B cell (primary cell): ENCODE results near the gene PYROXD2. TPM values are rescaled to one million over a fixed set of nuclear protein-coding genes. Genes with fewer than 3 reads are reported as not detected.

Experiments used
- ATAC-seq: fragments of 200-7000 bp; cut with Tn5 transposase; one replicate; pipeline ENCODE4 v1.10.0; 2021; ENCODE audit warnings: low read depth, mild to moderate bottlenecking, moderate number of reproducible peaks, moderate library complexity
- CTCF ChIA-PET: fragments of 350-600 bp; sonication (Branson Sonifier 250); formaldehyde crosslinking; loops from one replicate; lab custom pipeline; 2021; ENCODE audit warnings: antibody characterized with exemption, inconsistent platforms; lab: Charles Lee
- POLR2A ChIA-PET: fragments of 350-600 bp; sonication (Branson Sonifier 250); formaldehyde crosslinking; loops from one replicate; lab custom pipeline; 2021; ENCODE audit warnings: antibody characterized with exemption; lab: Charles Lee
- DNase-seq: peaks from one replicate; pipeline ENCODE4 v3.0.0; 2013
- H2AFZ ChIP-seq: 2 replicates; pipeline ENCODE4 v1.6.1; 2012; ENCODE audit warnings: mild to moderate bottlenecking, low read depth, low read length; ENCODE audit not compliant: insufficient read depth, poor library complexity, severe bottlenecking
- H3K27ac ChIP-seq, 2 donors: 1 replicate in 1 of 2; 2 replicates in 1 of 2; pipeline ENCODE4 v1.5.1; 2012 to 2013; ENCODE audit warnings: low read length in 2 of 2, mild to moderate bottlenecking in 2 of 2, moderate library complexity in 1 of 2
- H3K27me3 ChIP-seq, 4 experiments: fragments of 200-600 bp in 1 of 4; sonication (generic) in 1 of 4; replicated peaks in 1 of 4; 1 replicate in 2 of 4; 2 replicates in 2 of 4; pipeline versions ENCODE4 v1.6.1 to v1.7.0; 2013 to 2016; ENCODE audit warnings: low read length in 3 of 4, mild to moderate bottlenecking in 2 of 4, mixed read lengths in 1 of 4, moderate library complexity in 1 of 4; ENCODE audit not compliant: insufficient read depth in 4 of 4, control insufficient read depth in 3 of 4; ENCODE audit errors: control extremely low read depth in 1 of 4
- H3K36me3 ChIP-seq, 2 experiments: replicated peaks in 1 of 2; 1 replicate in 1 of 2; 2 replicates in 1 of 2; pipeline versions ENCODE4 v1.6.1 to v1.7.1; 2013; ENCODE audit warnings: low read length in 1 of 2; ENCODE audit not compliant: insufficient read depth in 2 of 2, control insufficient read depth in 1 of 2; ENCODE audit errors: control extremely low read depth in 1 of 2, extremely low read depth in 1 of 2
- H3K4me1 ChIP-seq, 2 donors: fragments of 200-600 bp in 1 of 2; sonication (generic) in 1 of 2; 1 replicate in 1 of 2; 2 replicates in 1 of 2; pipeline versions ENCODE4 v1.5.1 to v1.6.1; 2013 to 2017; ENCODE audit warnings: low read length in 2 of 2; ENCODE audit not compliant: control insufficient read depth in 2 of 2, insufficient read depth in 2 of 2
- H3K4me2 ChIP-seq: replicated peaks from 2 replicates; pipeline ENCODE3; 2012; ENCODE audit warnings: mild to moderate bottlenecking, low read depth, low read length; ENCODE audit not compliant: poor library complexity, severe bottlenecking
- H3K4me3 ChIP-seq, 5 experiments: fragments of 200-600 bp in 1 of 5; sonication (generic) in 1 of 5; 1 replicate in 3 of 5; 2 replicates in 2 of 5; pipeline versions ENCODE4 v1.5.1 to v1.7.0; 2011 to 2016; ENCODE audit warnings: low read length in 4 of 5, mild to moderate bottlenecking in 4 of 5, low read depth in 2 of 5, control low read depth in 1 of 5, moderate library complexity in 1 of 5; ENCODE audit not compliant: insufficient read depth in 1 of 5; ENCODE audit errors: control extremely low read depth in 1 of 5, extremely low read depth in 1 of 5
- H3K79me2 ChIP-seq: fragments of 200-600 bp; sonication (generic); one replicate; pipeline ENCODE4 v1.6.0; 2016; ENCODE audit warnings: low read length; ENCODE audit not compliant: control insufficient read depth, insufficient read depth
- H3K9ac ChIP-seq: fragments of 200-600 bp; sonication (generic); 2 replicates; pipeline ENCODE4 v1.6.1; 2017; ENCODE audit warnings: mild to moderate bottlenecking, low read length, moderate library complexity
- H3K9me3 ChIP-seq, 3 donors: one replicate each; pipeline versions ENCODE4 v1.6.1 to v1.7.1; 2013; ENCODE audit warnings: low read length in 2 of 3; ENCODE audit not compliant: control insufficient read depth in 2 of 3, insufficient read depth in 1 of 3; ENCODE audit errors: control extremely low read depth in 1 of 3
- H4K20me1 ChIP-seq: 2 replicates; pipeline ENCODE4 v1.6.0; 2012; ENCODE audit warnings: mild to moderate bottlenecking, low read length; ENCODE audit not compliant: insufficient read depth, control insufficient read depth, poor library complexity, severe bottlenecking
- H3K27ac Mint-ChIP-seq: one replicate; pipeline ENCODE4 v1.8.0; 2021; ENCODE audit warnings: mixed read lengths
- H3K27me3 Mint-ChIP-seq: one replicate; pipeline ENCODE4 v1.8.0; 2021; ENCODE audit warnings: mixed read lengths
- H3K4me1 Mint-ChIP-seq: one replicate; pipeline ENCODE4 v1.8.0; 2021; ENCODE audit warnings: mixed read lengths
- H3K4me3 Mint-ChIP-seq: one replicate; pipeline ENCODE4 v1.8.0; 2021; ENCODE audit warnings: mixed read lengths
- H3K9me3 Mint-ChIP-seq: one replicate; pipeline ENCODE4 v1.8.0; 2022; ENCODE audit warnings: mixed read lengths; ENCODE audit not compliant: insufficient read depth
- CTCF ChIP-seq: fragments of 200-600 bp; IDR thresholded peaks from one replicate; pipeline ENCODE4 v1.8.0; 2022; ENCODE audit warnings: antibody characterized with exemption, mild to moderate bottlenecking
- EZH2 ChIP-seq: IDR thresholded peaks from 2 replicates; pipeline ENCODE4 v1.6.1; 2012; ENCODE audit warnings: borderline replicate concordance, low read depth, mild to moderate bottlenecking, moderate library complexity, low read length; ENCODE audit not compliant: insufficient read depth, poor library complexity, severe bottlenecking
- WGBS: methylation state at CpG from one replicate; pipeline ENCODE4 v1.1.5; 2013; ENCODE audit warnings: missing lambda C conversion rate; ENCODE audit not compliant: insufficient coverage; 5-methylcytosine and 5-hydroxymethylcytosine counted together
- intact Hi-C: fragments of 100-400 bp; cut with micrococcal nuclease; formaldehyde crosslinking; loops from one replicate; pipeline ENCODE4 v1.10.0; 2022
- polyA plus RNA-seq: library from polyadenylated mRNA; depleted of rRNA; stranded (reverse); fragments of >200 nt; gene quantifications from 2 replicates; pipeline ENCODE4 v1.2.3, GENCODE V29; 2012
- total RNA-seq, 2 donors: library from RNA; stranded (reverse); fragments of 120-200 nt in 1 of 2; gene quantifications; 1 replicate in 1 of 2; 2 replicates in 1 of 2; pipeline versions ENCODE4 v1.2.3 to v1.2.4, GENCODE V29; 2013 to 2022

Gene PYROXD2
- total and polyA plus RNA-seq, 2 donors (not counting 1 experiment from before 2014, with no cell fraction given): 25.1 to 960 TPM

- H3K4me1 ChIP-seq: peaks cover 6 to 13% of the 10 kb centered on the region in 2 donors
- Mint-ChIP-seq H3K4me3 (no peak overlapping the region), H3K9me3 (no peaks in the 10 kb centered on the region), H3K27me3 (no peaks in the 10 kb centered on the region), H3K4me1 (peaks cover 15% of the 10 kb centered on the region), H3K27ac (no peak overlapping the region)
- no peaks in the 10 kb centered on the region for H4K20me1 ChIP-seq
- H3K4me2 ChIP-seq: peak overlapping the region; percentile 41
- ChIA-PET POLR2A (no interaction called here), CTCF (no interaction called here)
- H3K79me2 ChIP-seq: no peaks in the 10 kb centered on the region
- TF ChIP-seq EZH2: no peak
- no peak for TF ChIP-seq CTCF
- H3K9me3 ChIP-seq: no peaks in the 10 kb centered on the region
- H3K9ac ChIP-seq: no peak overlapping the region
- H3K36me3 ChIP-seq: no peaks in the 10 kb centered on the region
- H3K27ac ChIP-seq: no peak overlapping the region
- 51% methylated on average over 5 of the region's 7 CpGs for WGBS
- ATAC-seq: no peak
- no peak for DNase-seq
- H3K27me3 ChIP-seq: no peaks in the 10 kb centered on the region
- intact Hi-C loops: no loop called here
- H2AFZ ChIP-seq: no peak overlapping the region
- no peak overlapping the region for H3K4me3 ChIP-seq
These were observed 23.9 kb downstream of the PYROXD2 start for GRCh38 chr10:98391065-98391464.

GRCh38 chr10:98390406-98390805, 24.6 kb downstream of the PYROXD2 start:
- Histone ChIP-seq H3K27me3 (no peaks in the 10 kb centered on the region), H3K27ac (no peak overlapping the region), H2AFZ (no peak overlapping the region), H3K79me2 (no peaks in the 10 kb centered on the region), H3K4me1 (peaks cover 6 to 13% of the 10 kb centered on the region in 2 donors), H3K4me2 (no peak overlapping the region), H4K20me1 (no peaks in the 10 kb centered on the region), H3K9me3 (no peaks in the 10 kb centered on the region), H3K36me3 (no peaks in the 10 kb centered on the region), H3K9ac (no peak overlapping the region), H3K4me3 (no peak overlapping the region)
- ChIA-PET POLR2A (no interaction called here), CTCF (no interaction called here)
- TF ChIP-seq EZH2 (no peak), CTCF (no peak)
- H3K27ac Mint-ChIP-seq: no peak overlapping the region
- intact Hi-C loops: no loop called here
- DNase-seq (no peak), ATAC-seq (no peak)
- WGBS: 96% methylated on average over 4 of the region's 4 CpGs
- no peaks in the 10 kb centered on the region for H3K27me3 Mint-ChIP-seq
- H3K9me3 Mint-ChIP-seq: no peaks in the 10 kb centered on the region
- H3K4me3 Mint-ChIP-seq: no peak overlapping the region
- peaks cover 15% of the 10 kb centered on the region for H3K4me1 Mint-ChIP-seq
